H9 (cell line): ENCODE measurements around the gene IQCE. TPM values are rescaled to one million over a fixed set of nuclear protein-coding genes. Genes with fewer than 3 reads are reported as not detected.

ENCODE experiments used
- DNase-seq: peaks from one replicate; pipeline ENCODE4 v3.0.0-alpha.2; 2017
- H2AFZ ChIP-seq: one replicate; pipeline ENCODE4 v1.6.1; 2013; ENCODE audit warnings: mild to moderate bottlenecking, low read length, control low read depth, moderate library complexity
- H2AK5ac ChIP-seq: 2 replicates; pipeline ENCODE4 v1.6.1; 2013; ENCODE audit warnings: low read length, control low read depth, mixed read lengths; ENCODE audit not compliant: insufficient read length
- H2BK120ac ChIP-seq: one replicate; pipeline ENCODE4 v1.6.1; 2013; ENCODE audit warnings: low read depth, mild to moderate bottlenecking, low read length, control low read depth, inconsistent platforms; ENCODE audit not compliant: poor library complexity, severe bottlenecking
- H2BK12ac ChIP-seq: 2 replicates; pipeline ENCODE4 v1.6.1; 2013; ENCODE audit warnings: low read length, control low read depth, mixed read lengths, low read depth; ENCODE audit not compliant: insufficient read length
- H2BK15ac ChIP-seq: 2 replicates; pipeline ENCODE4 v1.6.1; 2013; ENCODE audit warnings: low read depth, low read length, control low read depth
- H2BK20ac ChIP-seq: one replicate; pipeline ENCODE4 v1.6.1; 2013; ENCODE audit warnings: low read depth, mild to moderate bottlenecking, low read length, control low read depth, inconsistent platforms; ENCODE audit not compliant: poor library complexity, severe bottlenecking
- H2BK5ac ChIP-seq: 2 replicates; pipeline ENCODE4 v1.6.1; 2013; ENCODE audit warnings: low read length, control low read depth, mixed read lengths; ENCODE audit not compliant: insufficient read length
- H3K14ac ChIP-seq: 2 replicates; pipeline ENCODE4 v1.6.1; 2013; ENCODE audit warnings: low read length, control low read depth; ENCODE audit not compliant: insufficient read depth
- H3K18ac ChIP-seq: 2 replicates; pipeline ENCODE4 v1.6.1; 2013; ENCODE audit warnings: low read depth, mild to moderate bottlenecking, mixed read lengths, low read length, control low read depth; ENCODE audit not compliant: insufficient read length
- H3K23ac ChIP-seq: 2 replicates; pipeline ENCODE4 v1.6.1; 2013; ENCODE audit warnings: low read length, control low read depth, mixed read lengths, low read depth; ENCODE audit not compliant: insufficient read length
- H3K23me2 ChIP-seq: 2 replicates; pipeline ENCODE4 v1.6.1; 2013; ENCODE audit warnings: low read depth, mild to moderate bottlenecking, mixed read lengths, low read length, control low read depth; ENCODE audit not compliant: insufficient read length, poor library complexity, severe bottlenecking
- H3K27ac ChIP-seq: 2 replicates; pipeline ENCODE4 v1.5.1; 2013; ENCODE audit warnings: low read length, control low read depth, mixed read lengths, low read depth; ENCODE audit not compliant: insufficient read length
- H3K27me3 ChIP-seq: 2 replicates; pipeline ENCODE4 v1.6.1; 2013; ENCODE audit warnings: low read length, control low read depth, inconsistent platforms; ENCODE audit not compliant: insufficient read depth
- H3K4ac ChIP-seq: 2 replicates; pipeline ENCODE4 v1.6.1; 2013; ENCODE audit warnings: low read depth, mild to moderate bottlenecking, control low read depth, inconsistent platforms, low read length, moderate library complexity
- H3K4me1 ChIP-seq: 2 replicates; pipeline ENCODE4 v1.6.1; 2013; ENCODE audit warnings: low read length, control low read depth, inconsistent platforms; ENCODE audit not compliant: insufficient read depth
- H3K4me2 ChIP-seq: 2 replicates; pipeline ENCODE4 v1.6.1; 2013; ENCODE audit warnings: low read length, control low read depth, mixed read lengths; ENCODE audit not compliant: insufficient read length, insufficient read depth
- H3K56ac ChIP-seq: 2 replicates; pipeline ENCODE4 v1.6.1; 2013; ENCODE audit warnings: low read depth, mild to moderate bottlenecking, mixed read lengths, low read length, control low read depth; ENCODE audit not compliant: insufficient read length
- H3K79me1 ChIP-seq: 2 replicates; pipeline ENCODE4 v1.6.1; 2013; ENCODE audit warnings: low read depth, mild to moderate bottlenecking, moderate library complexity, low read length, control low read depth, inconsistent platforms; ENCODE audit not compliant: insufficient read depth, poor library complexity, severe bottlenecking
- H3K79me2 ChIP-seq: 2 replicates; pipeline ENCODE4 v1.6.1; 2013; ENCODE audit warnings: low read length, control low read depth, inconsistent platforms; ENCODE audit not compliant: insufficient read depth
- H3K9ac ChIP-seq: 2 replicates; pipeline ENCODE4 v1.6.1; 2013; ENCODE audit warnings: low read length, control low read depth, mixed read lengths; ENCODE audit not compliant: insufficient read length; ENCODE audit errors: extremely low read depth
- H3K9me3 ChIP-seq: one replicate; pipeline ENCODE4 v1.6.1; 2013; ENCODE audit warnings: low read depth, low read length, inconsistent platforms; ENCODE audit not compliant: control insufficient read depth
- H3T11ph ChIP-seq: one replicate; pipeline ENCODE4 v1.6.1; 2013; ENCODE audit warnings: mild to moderate bottlenecking, low read length, control low read depth, inconsistent platforms
- H4K20me1 ChIP-seq: one replicate; pipeline ENCODE4 v1.6.1; 2013; ENCODE audit not compliant: control insufficient read depth, insufficient read length, insufficient read depth
- H4K5ac ChIP-seq: 2 replicates; pipeline ENCODE4 v1.6.1; 2013; ENCODE audit warnings: low read depth, mild to moderate bottlenecking, mixed read lengths, low read length, control low read depth; ENCODE audit not compliant: insufficient read length
- H4K8ac ChIP-seq: replicated peaks from 2 replicates; pipeline ENCODE4 v1.6.1; 2013; ENCODE audit warnings: low read length, control low read depth, mixed read lengths, low read depth; ENCODE audit not compliant: insufficient read length
- H4K91ac ChIP-seq: 2 replicates; pipeline ENCODE4 v1.6.1; 2013; ENCODE audit warnings: low read depth, mild to moderate bottlenecking, moderate library complexity, mixed read lengths, low read length, control low read depth; ENCODE audit not compliant: insufficient read length
- H3K27ac Mint-ChIP-seq, 3 experiments: 2 replicates in 2 of 3; 3 replicates in 1 of 3; pipeline ENCODE4 v1.8.0; 2020 to 2021; ENCODE audit warnings: mixed read lengths in 3 of 3, mild to moderate bottlenecking in 1 of 3, moderate library complexity in 1 of 3
- H3K27me3 Mint-ChIP-seq: 2 replicates; pipeline ENCODE4 v1.8.0; 2021; ENCODE audit warnings: low read depth, mild to moderate bottlenecking, moderate library complexity, mixed read lengths
- H3K36me3 Mint-ChIP-seq, 3 experiments: 2 replicates in 2 of 3; 3 replicates in 1 of 3; pipeline ENCODE4 v1.8.0; 2020 to 2021; ENCODE audit warnings: low read depth in 3 of 3, mixed read lengths in 3 of 3; ENCODE audit not compliant: insufficient read depth in 1 of 3
- H3K4me1 Mint-ChIP-seq, 2 experiments: 2 replicates each; pipeline ENCODE4 v1.8.0; 2020; ENCODE audit warnings: mixed read lengths in 2 of 2
- H3K4me3 Mint-ChIP-seq, 2 experiments: 2 replicates in 1 of 2; 3 replicates in 1 of 2; pipeline ENCODE4 v1.8.0; 2020 to 2021; ENCODE audit warnings: mild to moderate bottlenecking in 2 of 2, mixed read lengths in 2 of 2, moderate library complexity in 1 of 2
- H3K9me3 Mint-ChIP-seq, 2 experiments: 2 replicates in 1 of 2; 3 replicates in 1 of 2; pipeline ENCODE4 v1.8.0; 2020; ENCODE audit warnings: mild to moderate bottlenecking in 2 of 2, mixed read lengths in 2 of 2, moderate library complexity in 1 of 2
- CTCF ChIP-seq: fragments of 200-600 bp; sonication (generic); conservative IDR thresholded peaks from 3 replicates; pipeline ENCODE4 v1.8.0; 2021; ENCODE audit warnings: antibody characterized with exemption, mild to moderate bottlenecking
- WGBS: extraction: QIAGEN DNeasy Blood & Tissue Kit; methylation state at CpG from one replicate; pipeline ENCODE4 v1.1.7; 2013; ENCODE audit warnings: missing lambda C conversion rate, low lambda C conversion rate, mixed read lengths; ENCODE audit not compliant: insufficient read length; ENCODE audit errors: extremely low coverage; 5-methylcytosine and 5-hydroxymethylcytosine counted together
- total RNA-seq: library from RNA; stranded (reverse); gene quantifications from 2 replicates; pipeline ENCODE4 v1.2.1, GENCODE V29; 2021

IQCE gene
- total RNA-seq, 1 experiment from 2014 or later = 7.0 TPM

- Histone ChIP-seq H3K4me1 (no peaks in the 10 kb centered on the region; the same call in 1 of the 2 replicates), H3K14ac (no peak overlapping the region; the same call in 1 of the 2 replicates), H3K79me2 (no peaks in the 10 kb centered on the region), H3K23ac (no peak overlapping the region), H3K9ac (no peak overlapping the region), H2BK5ac (no peak overlapping the region), H2BK12ac (no peak overlapping the region), H3K27ac (no peak overlapping the region), H2AK5ac (no peak overlapping the region), H3K4me2 (no peak overlapping the region), H4K91ac (no peak overlapping the region), H2BK20ac (no peak overlapping the region), H2BK120ac (no peak overlapping the region), H4K20me1 (no peaks in the 10 kb centered on the region), H3K27me3 (no peaks in the 10 kb centered on the region), H3T11ph (no peak overlapping the region), H3K56ac (no peak overlapping the region), H2BK15ac (no peak overlapping the region), H3K9me3 (no peaks in the 10 kb centered on the region), H2AFZ (no peak overlapping the region), H3K23me2 (no peaks in the 10 kb centered on the region), H3K18ac (no peak overlapping the region), H4K8ac (no peak overlapping the region), H3K79me1 (no peaks in the 10 kb centered on the region), H4K5ac (no peak overlapping the region), H3K4ac (no peak overlapping the region)
- Mint-ChIP-seq H3K36me3 (peaks cover 2 to 12% (median 11%) of the 10 kb centered on the region in 3 experiments; a peak in 6 of 7 replicates), H3K4me3 (no peak overlapping the region), H3K4me1 (peaks cover 5 to 14% of the 10 kb centered on the region in 2 experiments; a peak in 2 of 4 replicates), H3K27ac (peak overlapping the region in 2 of 3 experiments; percentile 44 to 87; a peak in 4 of 7 replicates), H3K9me3 (peaks cover 2 to 5% of the 10 kb centered on the region in 2 experiments; a peak in 3 of 5 replicates), H3K27me3 (peaks cover 21% of the 10 kb centered on the region)
- WGBS = no CpG with 5 or more reads among the region's 30 CpGs
- peak; percentile 47 for DNase-seq
- TF ChIP-seq CTCF = no peak
Observed at GRCh38 chr7:2663121-2663886, 104.5 kb downstream of the IQCE start.
